Stromal cell of bone marrow (primary cell): ENCODE measurements around the gene NEK7.

Source experiments
- DNase-seq: peaks from one replicate; pipeline ENCODE4 v3.0.0-alpha.2; 2012; ENCODE audit warnings: low read depth

Gene NEK7

DNA sequence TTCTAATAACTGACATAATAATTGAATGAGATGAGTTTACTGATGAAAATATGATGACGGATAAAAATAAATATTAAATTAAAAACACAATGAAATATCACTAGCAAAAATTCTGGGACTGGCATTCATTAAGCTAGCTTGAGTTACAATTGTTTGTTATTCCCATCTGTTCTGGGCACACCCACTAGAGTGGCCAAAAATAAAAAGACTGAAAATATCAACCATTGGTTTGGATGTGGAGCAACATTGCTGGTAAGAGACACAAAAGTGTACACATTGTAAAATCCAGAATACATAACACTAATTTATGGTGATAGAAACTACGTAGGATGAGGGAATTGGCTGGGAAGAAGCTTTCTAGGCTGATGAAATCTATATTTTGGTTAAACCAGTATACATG lies 9.6 kb upstream of the NEK7 start:
- DNase-seq, result no peak

DNA sequence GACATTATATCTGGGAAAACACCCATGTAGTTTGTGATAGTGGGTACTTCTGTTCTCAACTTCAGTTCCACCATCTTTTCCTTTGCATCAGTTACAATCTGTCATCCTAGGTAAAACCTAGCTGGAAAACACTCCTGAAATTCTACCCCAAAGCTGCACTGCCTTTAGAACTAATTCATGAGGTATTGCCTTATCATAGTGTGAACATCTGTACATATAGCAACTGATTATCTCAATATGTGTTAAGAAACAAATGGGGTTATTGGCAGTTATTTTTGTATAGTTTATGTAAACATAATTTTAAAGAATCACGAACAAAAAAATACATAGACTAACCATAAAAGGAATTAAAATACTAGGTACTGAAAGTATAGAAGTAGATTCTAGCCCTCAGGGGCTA lies 6.4 kb upstream of the NEK7 start:
- DNase-seq, result no peak

DNA sequence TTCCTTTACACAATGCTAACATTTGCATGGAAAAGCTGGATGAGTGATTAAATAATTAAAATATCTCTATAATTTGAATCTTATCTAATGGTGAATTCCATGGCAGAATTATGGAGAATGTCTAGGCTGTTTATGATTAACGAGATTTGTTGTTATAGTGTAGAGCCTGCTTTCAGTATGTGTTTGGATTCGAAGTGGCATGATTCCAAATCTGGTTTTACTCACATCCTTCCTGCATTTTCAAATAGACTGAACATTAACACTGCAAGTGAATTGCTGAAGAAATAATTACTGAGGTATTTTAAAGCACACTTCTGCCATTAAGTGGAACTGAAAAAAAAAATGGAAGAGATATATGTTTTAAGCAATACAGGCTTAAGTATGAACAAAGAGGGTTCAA lies 5.1 kb upstream of the NEK7 start:
- DNase-seq, result no peak

DNA sequence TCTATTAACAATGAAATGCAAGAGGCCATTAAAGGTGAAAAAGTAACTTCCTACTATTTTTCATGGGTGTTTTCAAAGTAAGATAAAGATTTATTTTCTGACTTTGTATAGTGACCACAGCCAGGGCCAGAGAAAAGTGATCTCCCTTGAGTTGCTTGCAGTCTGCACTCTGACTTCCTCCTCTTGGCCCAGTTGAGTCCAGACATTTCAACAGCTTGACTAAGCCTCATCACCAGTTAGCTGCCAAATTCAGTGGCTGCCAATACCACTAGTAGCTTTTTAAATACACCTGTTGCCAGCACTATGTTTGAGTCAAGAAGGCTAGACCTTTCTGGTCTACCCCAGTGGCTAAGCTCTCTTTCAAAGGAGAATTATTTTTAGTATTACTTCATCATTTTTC lies 3.7 kb upstream of the NEK7 start:
- DNase-seq, result peak; percentile 86

DNA sequence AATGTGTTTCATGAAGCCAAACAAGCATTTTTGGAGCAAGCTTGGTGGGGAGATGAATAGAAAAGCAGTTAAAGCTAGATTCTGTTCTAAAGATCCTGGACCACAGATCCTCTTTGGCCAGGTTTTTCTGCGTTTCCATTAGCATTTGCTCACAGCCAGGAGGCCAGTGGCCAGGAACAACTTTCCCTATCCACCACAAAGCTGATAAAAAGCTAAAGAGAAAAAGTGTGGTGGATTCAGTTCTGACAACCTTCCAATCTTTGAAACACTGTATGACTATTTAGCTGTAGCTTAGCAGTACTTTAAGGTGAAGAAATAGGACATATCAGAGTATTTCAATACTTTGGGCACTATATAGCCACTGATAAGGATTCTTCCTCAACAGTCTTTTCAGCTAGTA lies 3.0 kb upstream of the NEK7 start:
- peak; percentile 44 for DNase-seq

DNA sequence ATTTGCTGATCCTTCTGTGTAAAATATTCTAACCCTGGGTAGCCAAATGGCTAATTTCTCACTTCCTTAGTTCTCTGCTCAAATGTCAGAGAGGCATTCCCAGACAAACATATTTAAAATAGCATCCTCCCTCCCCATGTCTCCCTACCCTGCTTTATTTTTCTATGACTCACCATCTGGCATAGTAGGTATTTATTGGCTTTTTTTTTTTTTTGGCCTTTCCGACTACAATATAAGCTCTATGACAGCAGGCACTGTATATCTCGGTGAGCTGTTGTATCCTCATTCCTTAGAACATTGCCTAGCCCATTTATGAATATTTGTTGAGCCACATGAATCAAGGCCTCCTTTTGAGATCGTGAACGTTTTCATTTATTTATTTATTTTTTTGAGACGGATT lies 1.5 kb upstream of the NEK7 start:
- DNase-seq, result peak; percentile 46

DNA sequence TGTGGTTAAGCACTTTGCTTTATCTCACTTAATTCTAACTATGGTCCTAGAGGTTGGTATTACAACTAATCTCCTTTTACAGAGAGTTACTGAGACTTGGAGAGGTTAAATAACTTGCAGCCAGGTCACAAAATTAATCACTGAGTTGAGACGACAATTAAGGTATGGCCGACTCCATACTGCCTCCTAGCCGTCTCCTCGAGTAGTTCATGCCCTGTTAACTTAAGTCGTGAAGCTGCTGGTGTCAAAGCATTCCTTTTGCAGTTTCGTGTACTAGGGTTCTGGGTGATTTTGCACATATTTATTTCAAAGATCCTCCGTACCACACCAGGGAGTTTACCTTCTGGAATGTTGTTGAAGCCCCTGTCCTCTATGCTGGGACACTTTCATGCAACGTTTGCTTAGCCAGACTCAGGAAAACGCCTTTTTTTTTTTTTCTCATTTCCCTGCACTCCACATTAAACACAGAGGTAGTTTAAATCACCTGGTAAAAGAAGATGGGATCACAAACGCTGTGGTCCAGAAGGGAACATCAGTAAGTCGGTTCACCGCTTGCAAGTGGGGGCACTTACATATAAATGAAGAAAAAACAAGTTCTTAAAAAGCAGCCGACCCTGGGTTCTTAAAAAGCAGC lies 570 bp upstream of the NEK7 start:
- DNase-seq, result peak; percentile 59

DNA sequence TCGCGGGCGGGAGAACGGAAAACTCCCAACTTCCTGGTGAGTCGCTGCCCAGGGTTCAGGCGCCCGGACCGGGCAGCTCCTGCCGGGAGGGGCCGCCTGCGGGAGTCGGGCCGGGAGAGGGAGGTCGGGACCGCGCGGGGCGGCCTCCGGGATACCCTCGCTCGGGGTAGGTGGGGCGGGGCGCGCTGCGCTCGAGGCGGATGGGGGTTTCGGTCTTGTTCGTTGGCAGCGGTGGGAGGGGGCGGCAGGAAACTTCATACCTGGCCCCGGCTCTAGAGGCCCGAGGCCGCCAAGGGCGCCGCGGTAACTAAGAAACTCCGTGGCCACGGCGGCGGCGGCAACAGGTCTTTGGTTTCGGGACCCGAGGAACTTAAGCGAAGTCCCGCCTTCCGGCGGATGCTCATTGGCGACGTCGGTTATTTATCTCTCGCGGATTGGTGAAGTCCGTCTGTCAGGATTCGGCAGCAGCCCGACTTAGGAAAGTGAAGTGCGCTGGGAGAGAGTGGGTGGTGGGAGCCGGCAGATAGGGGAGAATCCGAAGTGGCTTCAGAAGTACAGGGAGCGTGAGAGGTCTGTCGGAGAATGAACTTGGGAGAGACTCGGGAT lies 546 bp downstream of the NEK7 start:
- DNase-seq, result peak; percentile 93

DNA sequence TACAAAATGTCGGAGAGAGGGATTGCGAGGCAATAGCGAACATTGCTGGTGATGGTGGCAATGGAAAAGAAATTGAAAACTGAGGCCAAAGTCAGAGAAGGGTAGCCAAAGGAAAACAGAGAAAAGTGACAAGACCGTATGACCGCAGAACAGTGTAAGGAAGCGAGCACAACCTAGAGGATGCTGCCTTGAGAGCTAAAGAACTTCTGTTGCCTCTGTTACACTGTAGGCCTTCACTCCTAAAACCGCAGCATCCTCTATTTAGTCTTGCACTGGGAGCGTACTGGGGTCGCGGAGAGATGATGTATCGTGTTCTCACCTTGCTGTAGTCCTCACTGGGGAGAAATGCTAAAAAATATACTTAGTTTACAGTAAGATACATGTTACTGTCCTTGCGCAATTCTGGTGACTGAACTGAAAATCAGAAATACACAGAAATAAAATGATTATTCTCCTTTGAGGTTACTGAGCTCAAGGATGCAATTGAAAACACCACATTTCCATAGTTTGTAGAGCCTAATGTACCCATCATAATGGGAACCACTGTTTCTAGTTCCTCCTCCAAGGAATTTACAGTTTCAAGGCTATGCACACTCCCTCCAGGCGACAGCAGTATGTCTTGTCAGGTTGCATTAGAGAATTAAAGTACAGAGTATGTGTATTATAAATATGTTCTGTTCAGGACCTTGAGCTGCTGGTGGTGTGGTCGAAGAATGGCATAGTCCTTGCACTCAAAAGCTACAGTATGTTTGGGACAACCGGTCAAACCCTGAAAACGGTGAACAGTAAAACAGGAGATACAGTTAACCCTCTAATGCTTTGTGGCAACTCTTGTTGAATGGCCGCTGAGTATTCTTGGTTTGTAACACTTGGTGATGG lies 1.3 kb downstream of the NEK7 start:
- no peak for DNase-seq

DNA sequence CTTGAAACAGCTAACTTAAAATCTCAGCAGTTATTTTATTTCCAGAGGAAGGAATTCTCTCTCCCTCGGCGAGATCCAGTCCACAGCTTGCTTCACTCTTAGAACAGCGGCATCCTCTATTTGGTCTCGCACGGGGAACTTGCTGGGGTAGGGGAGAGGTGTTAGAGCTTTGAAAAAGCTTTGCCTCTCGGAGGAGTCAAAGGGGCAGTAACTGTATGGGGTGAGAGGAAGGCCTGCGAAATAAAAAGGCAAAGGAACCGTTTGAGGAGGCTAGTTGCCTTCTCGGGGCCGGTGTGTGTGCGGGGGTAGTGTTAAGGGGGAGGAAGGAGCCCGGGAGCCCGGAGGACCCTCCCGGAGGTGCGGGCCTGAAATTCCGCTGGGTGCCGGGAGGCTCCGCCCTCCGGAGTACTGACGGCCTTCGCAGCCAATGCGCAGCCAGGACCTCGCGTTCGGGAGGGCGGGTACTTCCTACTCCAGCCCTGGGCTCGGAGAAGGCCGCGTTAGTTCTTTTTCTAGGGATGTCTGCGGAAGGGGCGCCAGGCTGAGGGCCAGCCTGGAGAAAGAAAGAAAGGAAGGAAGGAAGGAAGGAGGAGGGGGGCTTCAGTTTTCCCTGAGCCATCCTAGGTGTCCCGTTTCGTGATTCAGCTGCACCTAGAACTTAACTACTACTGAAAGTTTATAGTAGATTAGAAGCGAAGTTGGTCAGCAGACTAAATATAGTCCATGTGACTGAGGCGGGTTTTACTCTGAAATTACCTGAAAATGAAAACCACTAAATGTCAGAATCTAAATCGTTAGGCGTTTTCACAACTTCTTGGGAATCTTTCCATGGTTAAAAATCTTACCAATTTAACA lies 2.2 kb downstream of the NEK7 start:
- DNase-seq, result peak; percentile 71

DNA sequence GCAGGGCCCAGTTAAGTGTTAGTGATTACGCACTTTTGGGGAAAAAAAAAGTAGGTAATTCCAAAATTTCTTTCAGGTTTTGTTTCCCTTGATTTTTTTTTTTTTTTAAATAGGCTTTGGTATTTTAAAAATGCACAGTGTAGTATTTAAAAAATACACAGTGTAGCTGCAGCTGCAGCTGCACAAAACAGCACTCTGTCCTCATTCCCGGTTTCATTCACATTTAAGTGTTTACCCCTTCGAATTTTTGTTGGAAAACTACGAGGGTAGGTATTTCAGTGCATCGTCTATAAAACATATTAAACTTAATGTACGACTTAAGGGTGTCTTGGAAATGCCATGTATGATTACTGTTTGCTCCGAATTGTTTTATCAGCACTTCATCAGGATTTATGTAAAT lies 3.4 kb downstream of the NEK7 start:
- DNase-seq, result no peak

DNA sequence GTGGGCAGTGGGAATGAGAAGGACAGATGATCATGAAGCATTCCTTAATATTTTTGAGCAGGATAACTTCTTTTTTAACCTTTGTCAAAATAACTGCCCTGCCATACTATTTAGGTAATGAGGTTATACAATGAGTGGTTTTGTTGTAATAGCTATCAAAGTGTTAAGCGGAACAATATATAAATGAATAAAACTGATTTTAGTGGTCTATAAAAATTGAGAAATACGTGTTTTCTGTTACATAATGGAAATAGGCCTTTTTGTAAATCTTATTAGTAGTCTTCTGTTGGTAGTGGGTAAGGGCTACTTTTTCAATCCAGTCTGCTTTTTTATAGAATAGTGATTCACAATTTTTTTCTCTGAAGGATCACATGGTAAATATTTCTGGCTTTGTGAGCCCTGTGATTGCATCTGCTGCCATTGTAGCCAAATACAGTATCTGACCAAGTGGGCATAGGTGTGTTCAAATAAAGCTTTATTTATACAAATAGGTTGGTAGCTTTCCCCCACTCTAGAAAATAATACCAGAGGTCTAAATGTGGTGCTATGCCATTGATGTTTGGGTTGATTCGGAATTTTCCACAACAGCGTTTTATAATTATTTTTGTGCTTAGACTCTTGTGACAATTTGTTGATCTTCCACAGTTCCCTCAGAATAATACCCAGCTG lies 4.3 kb downstream of the NEK7 start:
- DNase-seq, result no peak

DNA sequence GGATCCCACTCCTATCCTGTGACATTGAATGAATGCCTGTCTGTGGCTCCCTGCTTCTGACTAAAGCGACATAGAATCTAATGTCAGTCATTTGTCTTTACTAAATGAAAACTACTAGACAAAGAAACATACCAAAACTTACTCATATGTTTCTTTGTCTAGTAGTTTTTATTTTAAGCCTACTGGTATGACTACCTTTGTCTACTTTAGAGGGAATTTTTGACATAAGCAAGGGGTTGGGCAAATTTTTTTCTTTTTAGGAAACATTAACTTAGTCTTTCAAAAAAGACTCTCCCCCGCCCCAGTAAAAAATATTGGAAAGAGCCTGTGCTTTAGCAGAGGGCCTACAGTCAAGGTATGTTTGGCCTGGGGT lies 4.9 kb downstream of the NEK7 start:
- DNase-seq, result no peak

DNA sequence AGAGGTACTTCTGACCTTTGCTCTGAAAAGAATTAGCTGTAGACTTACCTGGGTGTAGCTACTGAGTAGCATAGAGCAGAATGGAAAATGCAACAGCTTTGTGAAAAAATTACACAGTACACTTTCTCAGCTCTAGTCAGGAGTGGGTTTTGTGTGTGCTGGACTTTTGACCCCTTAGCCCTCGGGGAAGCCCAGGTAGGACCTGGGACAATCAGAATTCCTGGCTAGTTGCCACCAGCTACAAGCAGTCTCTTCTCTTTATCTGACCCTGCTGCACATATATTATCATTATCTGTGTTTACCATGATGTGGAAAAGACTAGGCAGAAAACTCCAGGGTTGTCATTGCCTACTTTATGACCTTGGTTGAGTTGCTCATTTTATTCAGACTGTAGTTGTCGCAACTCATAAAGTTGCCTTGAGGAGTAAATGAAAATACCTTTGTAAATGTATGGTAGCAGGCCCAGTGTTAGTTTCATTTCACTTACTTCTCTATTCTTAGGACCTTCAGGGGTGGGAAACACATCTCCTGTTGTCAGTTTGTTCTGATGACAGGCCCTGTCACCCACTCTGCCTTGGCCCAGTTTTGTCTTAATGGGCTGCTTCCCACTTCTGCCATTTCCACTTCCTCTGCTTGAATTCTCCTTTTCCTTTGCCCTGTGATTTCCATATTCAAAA lies 5.4 kb downstream of the NEK7 start:
- no peak for DNase-seq

DNA sequence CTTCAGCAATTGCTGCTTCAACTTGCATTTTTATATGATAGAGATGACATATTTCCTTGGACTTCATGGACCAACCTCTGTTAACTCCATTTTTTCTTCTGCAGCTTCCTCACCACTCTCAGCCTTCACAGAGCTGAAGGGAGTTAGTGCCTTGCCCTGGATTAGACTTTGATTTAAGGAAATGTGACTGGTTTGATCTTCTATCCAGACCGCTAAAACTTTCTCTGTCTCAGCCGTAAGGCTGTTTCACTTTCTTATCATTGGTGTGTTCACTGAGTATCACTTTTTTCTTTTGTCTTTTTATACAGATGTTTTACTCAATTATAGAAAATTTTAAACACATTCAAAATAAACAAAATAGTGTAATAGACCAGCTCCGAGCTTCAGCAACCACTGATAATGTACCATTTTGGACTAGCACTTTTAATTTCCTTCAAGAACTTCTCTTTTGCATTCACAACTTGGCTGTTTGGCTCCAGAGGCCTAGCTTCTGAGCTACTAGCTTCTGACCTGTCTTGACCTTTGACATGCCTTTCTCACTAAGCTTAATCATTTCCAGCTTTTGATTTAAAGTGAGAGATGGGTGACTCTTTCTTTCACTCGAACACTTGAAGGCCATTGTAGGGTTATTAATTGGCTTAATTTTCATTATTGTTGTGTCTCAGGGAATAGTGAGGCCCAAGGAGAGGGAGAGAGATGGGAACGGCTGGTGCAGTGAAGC lies 9.3 kb downstream of the NEK7 start:
- DNase-seq, result no peak

DNA sequence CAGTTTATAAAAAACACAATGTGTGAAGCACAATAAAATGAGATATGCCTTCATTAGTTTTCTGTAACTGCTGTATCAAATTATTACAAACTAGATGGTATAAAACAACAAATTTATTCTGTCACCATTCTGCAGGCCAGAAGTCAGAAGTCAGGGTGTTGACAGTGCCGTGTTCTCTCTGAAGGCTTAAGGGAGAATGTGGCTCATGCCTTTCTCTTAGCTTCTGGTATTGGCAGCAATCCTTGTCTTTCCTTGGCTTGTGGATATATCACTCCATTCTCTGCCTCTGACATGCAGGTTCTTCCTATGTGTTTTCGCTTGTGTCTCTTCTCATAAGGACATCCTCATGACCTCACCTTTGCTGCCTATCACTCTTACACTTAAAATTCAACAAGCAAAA lies 10.1 kb downstream of the NEK7 start:
- no peak for DNase-seq

DNA sequence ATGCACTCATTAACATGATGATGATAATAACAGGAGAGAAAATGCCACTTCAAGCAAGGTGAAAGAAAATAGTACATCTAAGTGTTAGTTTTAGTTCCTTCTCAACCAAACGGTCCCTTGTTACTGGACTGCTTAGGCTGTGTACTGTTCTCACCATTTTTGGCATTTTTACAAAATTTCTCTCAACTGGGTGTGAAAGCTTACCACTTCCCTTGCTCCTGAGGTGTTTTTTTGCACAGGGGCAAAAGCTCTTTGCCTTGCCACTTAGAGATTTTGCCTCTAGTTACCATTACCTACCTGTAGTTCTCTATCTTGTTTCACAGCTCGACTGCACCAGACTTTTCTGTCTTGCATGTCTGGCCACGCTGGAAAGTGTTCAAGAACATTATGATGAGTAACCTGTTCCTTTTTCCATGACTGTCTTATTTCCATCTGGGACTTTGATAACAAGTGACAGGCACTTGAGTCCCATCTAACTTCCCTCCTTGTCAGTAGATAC lies 10.7 kb downstream of the NEK7 start:
- DNase-seq, result peak; percentile 26

DNA sequence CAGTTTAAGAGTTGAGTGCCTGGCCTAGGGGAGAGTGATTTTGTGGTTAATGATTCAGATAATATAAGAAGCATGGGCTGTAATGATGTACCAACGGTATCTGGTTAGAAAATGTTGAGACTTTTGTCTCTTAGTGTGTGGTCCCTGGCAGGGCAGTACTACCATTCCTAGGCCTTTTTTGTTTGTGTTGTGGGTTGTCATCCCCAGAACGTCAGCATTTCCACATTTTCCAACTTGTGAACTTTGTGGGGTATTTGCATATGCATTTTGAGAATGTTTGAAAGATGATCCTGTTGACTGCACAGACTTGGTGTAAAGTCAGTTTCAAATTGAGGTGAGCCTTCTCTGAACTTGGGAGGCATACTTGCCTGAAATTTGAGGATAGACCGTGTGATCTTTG lies 11.4 kb downstream of the NEK7 start:
- DNase-seq, result peak; percentile 13

DNA sequence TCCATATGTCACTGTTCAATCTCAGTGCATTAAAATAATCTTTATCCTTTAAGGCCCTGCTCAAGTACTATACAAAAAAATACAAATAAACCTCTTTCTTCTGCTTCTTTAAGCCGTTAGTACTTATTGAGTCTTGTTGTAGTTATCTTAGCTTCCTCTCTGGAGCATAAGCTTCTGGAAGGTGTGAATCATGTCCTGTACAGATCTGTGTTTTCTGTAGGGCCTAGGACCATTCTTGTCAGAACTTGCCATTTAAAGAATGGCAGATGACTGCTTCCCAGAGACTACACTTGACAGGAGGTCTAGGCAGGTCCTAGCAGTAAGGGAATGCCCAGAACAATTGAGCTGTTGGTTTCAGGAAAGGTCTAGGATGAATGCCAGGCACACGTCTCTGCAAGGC lies 12.9 kb downstream of the NEK7 start:
- DNase-seq, result no peak
